Endothelial cell of umbilical vein (primary cell): ENCODE data around the gene MGST1. TPM values are rescaled to one million over a fixed set of nuclear protein-coding genes. Genes with fewer than 3 reads are reported as not detected.

Source experiments
- BruUV-seq: library from RNA; stranded (reverse); fragments of 400-500 nt; replicated peaks from 2 replicates; lab custom pipeline; 2021; lab: Mats Ljungman, UMichigan
- CTCF ChIA-PET: fragments of 300-600, 350-600 bp; sonication (Branson Sonifier 250); formaldehyde crosslinking; loops from one replicate; lab custom pipeline; 2021; ENCODE audit warnings: antibody characterized with exemption, inconsistent platforms; lab: Charles Lee
- POLR2A ChIA-PET: fragments of 300-600, 350-600 bp; sonication (Branson Sonifier 250); formaldehyde crosslinking; loops from one replicate; lab custom pipeline; 2021; ENCODE audit warnings: antibody characterized with exemption, inconsistent platforms; lab: Charles Lee
- DNase-seq: peaks from one replicate; pipeline ENCODE4 v3.0.0-alpha.2; 2011; ENCODE audit warnings: low read depth, low spot score
- FAIRE-seq: peaks from 2 replicates; lab custom pipeline; 2011; peaks lifted over from hg19 to GRCh38; lab: Jason Lieb, UNC
- H2AFZ ChIP-seq: 2 replicates; pipeline ENCODE4 v1.6.0; 2012; ENCODE audit warnings: low read depth, low read length, control low read depth, inconsistent platforms
- H3K27ac ChIP-seq: 2 replicates; pipeline ENCODE4 v1.5.1; 2011; ENCODE audit warnings: low read depth, mild to moderate bottlenecking, control low read depth, low read length, moderate library complexity; ENCODE audit not compliant: insufficient read depth
- H3K27me3 ChIP-seq, 2 experiments: 2 replicates each; pipeline versions ENCODE4 v1.6.0 to v1.6.1; 2011; ENCODE audit warnings: low read length in 2 of 2, mixed read lengths in 1 of 2; ENCODE audit not compliant: control insufficient read depth in 2 of 2, insufficient read depth in 2 of 2
- H3K36me3 ChIP-seq, 2 experiments: 2 replicates in 1 of 2; 3 replicates in 1 of 2; pipeline ENCODE4 v1.5.1; 2011; ENCODE audit warnings: low read length in 2 of 2, mild to moderate bottlenecking in 1 of 2, moderate library complexity in 1 of 2; ENCODE audit not compliant: control insufficient read depth in 2 of 2, insufficient read depth in 2 of 2; ENCODE audit errors: extremely low read depth in 1 of 2
- H3K4me1 ChIP-seq: 3 replicates; pipeline ENCODE4 v1.5.1; 2011; ENCODE audit warnings: mild to moderate bottlenecking, low read length; ENCODE audit not compliant: control insufficient read depth, insufficient read depth; ENCODE audit errors: extremely low read depth
- H3K4me2 ChIP-seq: 2 replicates; pipeline ENCODE4 v1.6.1; 2011; ENCODE audit warnings: low read length, control low read depth, mixed read lengths; ENCODE audit not compliant: insufficient read depth
- H3K4me3 ChIP-seq, 3 experiments: fragments of 200-600 bp in 1 of 3; sonication (generic), shearing (Covaris generic) in 1 of 3; replicated peaks in 1 of 3; 2 replicates each; pipeline ENCODE4 v1.5.1; 2011 to 2016; ENCODE audit warnings: control low read depth in 3 of 3, low read length in 3 of 3, mild to moderate bottlenecking in 2 of 3, inconsistent platforms in 1 of 3, low read depth in 1 of 3, moderate library complexity in 1 of 3; ENCODE audit not compliant: insufficient read depth in 1 of 3
- H3K79me2 ChIP-seq: 2 replicates; pipeline ENCODE4 v1.6.0; 2012; ENCODE audit warnings: low read length, inconsistent platforms; ENCODE audit not compliant: control insufficient read depth, insufficient read depth
- H3K9ac ChIP-seq: replicated peaks from 2 replicates; pipeline ENCODE3; 2011; ENCODE audit warnings: low read length, control low read depth; ENCODE audit not compliant: insufficient read depth; ENCODE audit errors: extremely low read depth
- H3K9me1 ChIP-seq: replicated peaks from 3 replicates; pipeline ENCODE4 v1.6.0; 2011; ENCODE audit warnings: mild to moderate bottlenecking, low read length; ENCODE audit not compliant: control insufficient read depth, insufficient read depth; ENCODE audit errors: extremely low read depth
- H3K9me3 ChIP-seq: replicated peaks from 2 replicates; pipeline ENCODE4 v1.5.1; 2012; ENCODE audit warnings: low read length, inconsistent platforms; ENCODE audit not compliant: control insufficient read depth, insufficient read depth
- H4K20me1 ChIP-seq: replicated peaks from 2 replicates; pipeline ENCODE3; 2011; ENCODE audit warnings: mild to moderate bottlenecking, low read length; ENCODE audit not compliant: control insufficient read depth, insufficient read depth; ENCODE audit errors: extremely low read depth
- CTCF ChIP-seq, 2 donors: IDR thresholded peaks; 1 replicate in 1 of 2; 2 replicates in 1 of 2; pipeline ENCODE4 v1.5.1; 2011; ENCODE audit warnings: low read length in 2 of 2, mild to moderate bottlenecking in 2 of 2, moderate library complexity in 2 of 2, control low read depth in 1 of 2, inconsistent platforms in 1 of 2, low read depth in 1 of 2; ENCODE audit not compliant: insufficient read depth in 1 of 2; ENCODE audit errors: extremely low read depth in 1 of 2
- EZH2 ChIP-seq: IDR thresholded peaks from 2 replicates; pipeline ENCODE4 v1.6.1; 2012; ENCODE audit warnings: borderline replicate concordance, low read depth, mild to moderate bottlenecking, moderate library complexity, low read length, inconsistent platforms; ENCODE audit not compliant: severe bottlenecking
- FOS ChIP-seq: IDR thresholded peaks from 2 replicates; pipeline ENCODE4 v1.6.1; 2011; ENCODE audit warnings: mild to moderate bottlenecking, low read length, moderate library complexity, borderline replicate concordance; ENCODE audit not compliant: insufficient read depth
- GATA2 ChIP-seq: IDR thresholded peaks from 2 replicates; pipeline ENCODE4 v1.7.0; 2011; ENCODE audit warnings: low read depth, mild to moderate bottlenecking, moderate library complexity, mixed read lengths, low read length; ENCODE audit not compliant: insufficient read length, insufficient read depth
- JUN ChIP-seq: IDR thresholded peaks from 2 replicates; pipeline ENCODE4 v1.6.1; 2011; ENCODE audit warnings: borderline replicate concordance, low read depth; ENCODE audit not compliant: insufficient read length, insufficient read depth
- MAX ChIP-seq: IDR thresholded peaks from 2 replicates; pipeline ENCODE4 v1.6.1; 2011; ENCODE audit not compliant: insufficient read depth, insufficient read length
- MYC ChIP-seq: IDR thresholded peaks from one replicate; pipeline ENCODE4 v1.6.1; 2011; ENCODE audit warnings: mild to moderate bottlenecking, low read depth, low read length
- POLR2A ChIP-seq: IDR thresholded peaks from 2 replicates; pipeline ENCODE4 v1.6.1; 2012; ENCODE audit warnings: low read depth, mild to moderate bottlenecking, control low read depth, low read length
- POLR2AphosphoS5 ChIP-seq: IDR thresholded peaks from 2 replicates; pipeline ENCODE4 v1.6.1; 2012; ENCODE audit warnings: low read depth, mild to moderate bottlenecking, control low read depth, low read length, moderate library complexity; ENCODE audit not compliant: insufficient read depth
- dilution Hi-C: fragments of 300-500 bp; cut with MboI; formaldehyde crosslinking; loops from one replicate; pipeline ENCODE4 v1.15.0; 2019; ENCODE audit warnings: low sequenced_read_pairs; ENCODE audit not compliant: extremely low pct_ligation_motif_present
- intact Hi-C: fragments of 100-400 bp; cut with micrococcal nuclease; formaldehyde crosslinking; loops from one replicate; pipeline ENCODE4 v1.10.0; 2022
- polyA plus RNA-seq, 4 experiments: library from polyadenylated mRNA; depleted of rRNA in 3 of 4; stranded (reverse) in 3 of 4; unstranded in 1 of 4; fragments of >200 nt; gene quantifications; 2 replicates each; pipeline versions ENCODE4 v1.2.1 to v1.2.3, GENCODE V29; 2011 to 2012; ENCODE audit warnings: missing spikeins in 1 of 4
- total RNA-seq: library from RNA; stranded (reverse); gene quantifications from 2 replicates; pipeline ENCODE4 v1.2.3, GENCODE V29; 2021

Gene MGST1
- total and polyA plus RNA-seq, 2 donors (not counting 3 experiments of a cell fraction or from before 2014, with no cell fraction given): 131 to 170 TPM

GRCh38 chr12:16325426-16325825 lies 22.0 kb upstream of the MGST1 start:
- Histone ChIP-seq H3K4me3 (no peak overlapping the region), H4K20me1 (no peaks in the 10 kb centered on the region), H3K9ac (no peak overlapping the region), H3K79me2 (no peaks in the 10 kb centered on the region), H3K4me1 (no peaks in the 10 kb centered on the region), H3K4me2 (no peak overlapping the region), H3K36me3 (no peaks in the 10 kb centered on the region), H2AFZ (no peak overlapping the region), H3K27me3 (no peaks in the 10 kb centered on the region), H3K9me3 (no peaks in the 10 kb centered on the region), H3K9me1 (no peaks in the 10 kb centered on the region), H3K27ac (no peak overlapping the region)
- no TSS peak for BruUV-seq
- FAIRE-seq (no peak), DNase-seq (no peak)
- ChIA-PET POLR2A (no interaction called here), CTCF (no interaction called here)
- TF ChIP-seq GATA2 (no peak), MYC (no peak), JUN (no peak), EZH2 (no peak)
- dilution Hi-C loops: no loop called here
- intact Hi-C loops: no loop called here

GRCh38 chr12:16327963-16328362 lies 19.5 kb upstream of the MGST1 start:
- intact Hi-C loops (no loop called here), dilution Hi-C loops (no loop called here)
- no peaks in the 10 kb centered on the region for H3K4me1 ChIP-seq
- no peaks in the 10 kb centered on the region for H3K27me3 ChIP-seq
- no peak overlapping the region for H2AFZ ChIP-seq
- no peaks in the 10 kb centered on the region for H3K9me1 ChIP-seq
- no peaks in the 10 kb centered on the region for H3K36me3 ChIP-seq
- TF ChIP-seq MAX: no peak
- no peak for TF ChIP-seq EZH2
- TF ChIP-seq FOS: no peak
- no peak for TF ChIP-seq CTCF (IDR thresholded peaks at IDR 0.05; ENCODE audit: extremely low read depth in 1 of 2, insufficient read depth in 1 of 2, low read depth in 1 of 2, low read length in 2 of 2)
- no peak for TF ChIP-seq POLR2A
- TF ChIP-seq JUN: no peak
- no peak for TF ChIP-seq POLR2AphosphoS5
- no peak for TF ChIP-seq MYC
- no peak for TF ChIP-seq GATA2
- no peak overlapping the region for H3K9ac ChIP-seq
- no peak overlapping the region for H3K4me3 ChIP-seq
- ChIA-PET POLR2A (no interaction called here), CTCF (no interaction called here)
- H3K79me2 ChIP-seq: no peaks in the 10 kb centered on the region
- H3K4me2 ChIP-seq: no peak overlapping the region
- FAIRE-seq (no peak), DNase-seq (no peak)
- BruUV-seq: no TSS peak
- no peaks in the 10 kb centered on the region for H4K20me1 ChIP-seq
- no peak overlapping the region for H3K27ac ChIP-seq
- no peaks in the 10 kb centered on the region for H3K9me3 ChIP-seq
